NCI-H2171 treated with DMSO at 0.1 percent for 48 hours (cell line): ENCODE data around the gene PBRM1.
"Not testable (repeated sequence)": the region's sequence is repeated elsewhere in the genome, so short reads cannot be mapped to it uniquely, and the experiment has no call there.

Experiments used
- DNase-seq: peaks from one replicate; lab custom pipeline; 2025; lab: John Stamatoyannopoulos, UW

Gene PBRM1

GRCh38 chr3:52704611-52705437 lies 19.1 kb upstream of the PBRM1 start:
- peak; percentile 12 for DNase-seq

- no peak for DNase-seq
Observed at GRCh38 chr3:52703341-52703740, 17.6 kb upstream of the PBRM1 start.

GRCh38 chr3:52697632-52697965 lies 11.9 kb upstream of the PBRM1 start:
- no peak for DNase-seq

GRCh38 chr3:52696830-52697631 lies 11.3 kb upstream of the PBRM1 start:
- no peak for DNase-seq

- no peak for DNase-seq
Observed at GRCh38 chr3:52695798-52696671, 10.3 kb upstream of the PBRM1 start.

- no peak for DNase-seq
Observed at GRCh38 chr3:52694528-52695189, 8.9 kb upstream of the PBRM1 start.

- DNase-seq = no peak
Observed at GRCh38 chr3:52693071-52693470, 7.4 kb upstream of the PBRM1 start.

- no peak for DNase-seq
Observed at GRCh38 chr3:52690560-52690959, 4.8 kb upstream of the PBRM1 start.

- DNase-seq = no peak
Observed at GRCh38 chr3:52689151-52689550, 3.4 kb upstream of the PBRM1 start.

- DNase-seq = no peak
Observed at GRCh38 chr3:52688266-52688665, 2.6 kb upstream of the PBRM1 start.

- peak; percentile 68 for DNase-seq
Observed at GRCh38 chr3:52685285-52685708, 416 bp downstream of the PBRM1 start.

- DNase-seq = no peak
Observed at GRCh38 chr3:52684184-52684583, 1.5 kb downstream of the PBRM1 start.

GRCh38 chr3:52683611-52684010 lies 2.1 kb downstream of the PBRM1 start:
- DNase-seq = no peak

GRCh38 chr3:52682016-52682415 lies 3.7 kb downstream of the PBRM1 start:
- no peak for DNase-seq

GRCh38 chr3:52681596-52681995 lies 4.1 kb downstream of the PBRM1 start:
- no peak for DNase-seq

- no peak for DNase-seq
Observed at GRCh38 chr3:52679811-52680210, 5.9 kb downstream of the PBRM1 start.

GRCh38 chr3:52679199-52679538 lies 6.5 kb downstream of the PBRM1 start:
- no peak for DNase-seq

- no peak for DNase-seq
Observed at GRCh38 chr3:52678265-52679198, 7.2 kb downstream of the PBRM1 start.

- DNase-seq = not testable (repeated sequence)
Observed at GRCh38 chr3:52676201-52676600, 9.5 kb downstream of the PBRM1 start.

GRCh38 chr3:52671676-52672075 lies 14.0 kb downstream of the PBRM1 start:
- no peak for DNase-seq
